IPS-NIHi7 (cell line): ENCODE data around the gene DYNLRB1.
"Not testable (repeated sequence)": the region's sequence is repeated elsewhere in the genome, so short reads cannot be mapped to it uniquely, and the experiment has no call there.

Experiments used
- DNase-seq: peaks from one replicate; pipeline ENCODE4 v3.0.0; 2012; ENCODE audit warnings: mixed read lengths; ENCODE audit errors: extremely low spot score

The DYNLRB1 gene

GRCh38 chr20:34511891-34512265 lies 4.3 kb upstream of the DYNLRB1 start:
- no peak for DNase-seq

- no peak for DNase-seq
Measured at GRCh38 chr20:34512266-34512954, 3.8 kb upstream of the DYNLRB1 start.

- no peak for DNase-seq
Measured at GRCh38 chr20:34512955-34513419, 3.2 kb upstream of the DYNLRB1 start.

- not testable (repeated sequence) for DNase-seq
Measured at GRCh38 chr20:34514034-34514433, 2.2 kb upstream of the DYNLRB1 start.

- DNase-seq: no peak
Measured at GRCh38 chr20:34514897-34515483, 1.2 kb upstream of the DYNLRB1 start.

GRCh38 chr20:34515484-34516246 lies 557 bp upstream of the DYNLRB1 start:
- DNase-seq: peak; percentile 87

GRCh38 chr20:34517114-34517505 lies 888 bp downstream of the DYNLRB1 start:
- DNase-seq: no peak

GRCh38 chr20:34518863-34519262 lies 2.6 kb downstream of the DYNLRB1 start:
- not testable (repeated sequence) for DNase-seq

- not testable (repeated sequence) for DNase-seq
Measured at GRCh38 chr20:34519841-34520240, 3.6 kb downstream of the DYNLRB1 start.

GRCh38 chr20:34522969-34523871 lies 7.0 kb downstream of the DYNLRB1 start:
- DNase-seq: peak; percentile 81

- no peak for DNase-seq
Measured at GRCh38 chr20:34524426-34524825, 8.2 kb downstream of the DYNLRB1 start.

GRCh38 chr20:34525342-34525708 lies 9.1 kb downstream of the DYNLRB1 start:
- DNase-seq: no peak

- DNase-seq: no peak
Measured at GRCh38 chr20:34525709-34526416, 9.6 kb downstream of the DYNLRB1 start.

- DNase-seq: no peak
Measured at GRCh38 chr20:34526466-34526865, 10.2 kb downstream of the DYNLRB1 start.

- no peak for DNase-seq
Measured at GRCh38 chr20:34527016-34527415, 10.8 kb downstream of the DYNLRB1 start.

GRCh38 chr20:34528921-34529297 lies 12.7 kb downstream of the DYNLRB1 start:
- DNase-seq: no peak

GRCh38 chr20:34529742-34530141 lies 13.5 kb downstream of the DYNLRB1 start:
- DNase-seq: no peak

GRCh38 chr20:34530342-34530741 lies 14.1 kb downstream of the DYNLRB1 start:
- no peak for DNase-seq

GRCh38 chr20:34531608-34532265 lies 15.5 kb downstream of the DYNLRB1 start:
- DNase-seq: no peak

- no peak for DNase-seq
Measured at GRCh38 chr20:34532320-34532719, 16.1 kb downstream of the DYNLRB1 start.

GRCh38 chr20:34532756-34533155 lies 16.5 kb downstream of the DYNLRB1 start:
- no peak for DNase-seq
